OCI-LY3 (cell line): ENCODE measurements around the gene F2.

Experiments
- H2AFZ ChIP-seq: fragments of 200-600, 300-600 bp; shearing (Covaris generic); 2 replicates; pipeline ENCODE4 v1.6.0; 2014; ENCODE audit warnings: antibody characterized with exemption, low read depth, low read length
- H3K27ac ChIP-seq: fragments of 200-600, 300-600 bp; sonication (generic); 2 replicates; pipeline ENCODE4 v1.5.1; 2014; ENCODE audit warnings: mild to moderate bottlenecking, low read length, moderate library complexity, mixed read lengths
- H3K27me3 ChIP-seq: fragments of 200-600, 300-600 bp; sonication (generic); 2 replicates; pipeline ENCODE4 v1.6.1; 2014; ENCODE audit warnings: low read depth, low read length, mixed read lengths
- H3K36me3 ChIP-seq: fragments of 200-600, 300-600 bp; sonication (generic); replicated peaks from 2 replicates; pipeline ENCODE3; 2014; ENCODE audit warnings: low read depth, low read length, mixed read lengths
- H3K4me1 ChIP-seq: fragments of 300-600, 200-600 bp; sonication (generic); 2 replicates; pipeline ENCODE4 v1.6.1; 2014; ENCODE audit warnings: low read length, mixed read lengths
- H3K4me2 ChIP-seq: fragments of 200-600, 300-600 bp; sonication (generic); 2 replicates; pipeline ENCODE4 v1.6.1; 2014; ENCODE audit warnings: low read length, mixed read lengths
- H3K4me3 ChIP-seq: fragments of 300-600, 200-600 bp; sonication (generic); 2 replicates; pipeline ENCODE4 v1.5.1; 2014; ENCODE audit warnings: antibody characterized with exemption, mild to moderate bottlenecking, low read length, moderate library complexity
- H3K79me2 ChIP-seq: fragments of 300-600, 200-600 bp; shearing (Covaris generic); 2 replicates; pipeline ENCODE4 v1.6.1; 2014; ENCODE audit warnings: mild to moderate bottlenecking, low read length, mixed read lengths
- H3K9ac ChIP-seq: fragments of 300-600, 200-600 bp; shearing (Covaris generic); 2 replicates; pipeline ENCODE4 v1.6.0; 2014; ENCODE audit warnings: mild to moderate bottlenecking, low read length, moderate library complexity
- H3K9me3 ChIP-seq: fragments of 200-600, 300-600 bp; shearing (Covaris generic); 2 replicates; pipeline ENCODE4 v1.6.1; 2014; ENCODE audit warnings: low read length, mixed read lengths; ENCODE audit not compliant: insufficient read depth
- H4K20me1 ChIP-seq: fragments of 200-600, 300-600 bp; sonication (generic); 2 replicates; pipeline ENCODE4 v1.6.1; 2016; ENCODE audit warnings: low read length, mixed read lengths; ENCODE audit not compliant: insufficient read depth
- CTCF ChIP-seq: fragments of 200-600, 300-600 bp; sonication (generic); IDR thresholded peaks from 2 replicates; pipeline ENCODE4 v1.5.1; 2014; ENCODE audit warnings: antibody characterized with exemption, low read length, low read depth
- EZH2phosphoT487 ChIP-seq: fragments of 200-600 bp; shearing (Covaris generic); IDR thresholded peaks from 2 replicates; pipeline ENCODE4 v1.6.1; 2018; ENCODE audit warnings: antibody characterized with exemption, mixed run types, low read depth

F2 gene

GRCh38 chr11:46697723-46698122 lies 21.3 kb upstream of the F2 start:
- H3K4me3 ChIP-seq = no peak overlapping the region
- no peak for TF ChIP-seq EZH2phosphoT487
- no peak for TF ChIP-seq CTCF
- no peaks in the 10 kb centered on the region for H3K27me3 ChIP-seq
- H3K9ac ChIP-seq = no peak overlapping the region
- H3K27ac ChIP-seq = no peak overlapping the region
- no peaks in the 10 kb centered on the region for H3K9me3 ChIP-seq
- peaks cover 34% of the 10 kb centered on the region for H3K79me2 ChIP-seq
- 0 out of 2 replicates have a peak, but pooled peaks cover 3% of the 10 kb centered on the region for H4K20me1 ChIP-seq
- no peak overlapping the region for H3K4me2 ChIP-seq
- no peak overlapping the region for H2AFZ ChIP-seq
- peaks cover 7% of the 10 kb centered on the region; the same call in 1 of the 2 replicates for H3K4me1 ChIP-seq
- peaks cover 14% of the 10 kb centered on the region for H3K36me3 ChIP-seq

DNA sequence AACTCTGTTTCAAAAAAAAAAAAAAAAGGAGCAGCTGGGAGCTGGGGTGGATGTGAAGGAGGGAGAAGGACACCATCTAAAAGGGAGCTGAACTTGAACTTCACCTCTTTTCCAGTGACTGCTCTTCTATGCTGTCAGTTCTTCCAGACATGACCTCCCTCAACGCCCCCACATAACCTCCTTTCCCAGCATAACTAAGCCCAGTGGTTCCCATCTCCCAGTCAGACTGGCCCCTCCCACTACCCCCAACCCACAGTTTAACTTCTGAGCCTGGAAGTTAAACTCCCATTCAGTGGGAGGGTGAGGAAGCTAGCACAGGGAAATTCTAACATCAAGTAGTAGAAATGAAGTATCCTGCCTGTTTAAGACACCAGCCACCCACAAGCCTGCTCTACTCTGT lies 20.4 kb upstream of the F2 start:
- TF ChIP-seq EZH2phosphoT487 = no peak
- TF ChIP-seq CTCF = no peak
- Histone ChIP-seq H3K79me2 (peaks cover 39% of the 10 kb centered on the region), H3K27me3 (no peaks in the 10 kb centered on the region), H4K20me1 (0 out of 2 replicates have a peak, but pooled peaks cover 3% of the 10 kb centered on the region), H3K9ac (no peak overlapping the region), H3K4me1 (peaks cover 7% of the 10 kb centered on the region; the same call in 1 of the 2 replicates), H2AFZ (no peak overlapping the region), H3K27ac (no peak overlapping the region), H3K4me3 (no peak overlapping the region), H3K9me3 (no peaks in the 10 kb centered on the region), H3K36me3 (peaks cover 19% of the 10 kb centered on the region), H3K4me2 (no peak overlapping the region)

DNA sequence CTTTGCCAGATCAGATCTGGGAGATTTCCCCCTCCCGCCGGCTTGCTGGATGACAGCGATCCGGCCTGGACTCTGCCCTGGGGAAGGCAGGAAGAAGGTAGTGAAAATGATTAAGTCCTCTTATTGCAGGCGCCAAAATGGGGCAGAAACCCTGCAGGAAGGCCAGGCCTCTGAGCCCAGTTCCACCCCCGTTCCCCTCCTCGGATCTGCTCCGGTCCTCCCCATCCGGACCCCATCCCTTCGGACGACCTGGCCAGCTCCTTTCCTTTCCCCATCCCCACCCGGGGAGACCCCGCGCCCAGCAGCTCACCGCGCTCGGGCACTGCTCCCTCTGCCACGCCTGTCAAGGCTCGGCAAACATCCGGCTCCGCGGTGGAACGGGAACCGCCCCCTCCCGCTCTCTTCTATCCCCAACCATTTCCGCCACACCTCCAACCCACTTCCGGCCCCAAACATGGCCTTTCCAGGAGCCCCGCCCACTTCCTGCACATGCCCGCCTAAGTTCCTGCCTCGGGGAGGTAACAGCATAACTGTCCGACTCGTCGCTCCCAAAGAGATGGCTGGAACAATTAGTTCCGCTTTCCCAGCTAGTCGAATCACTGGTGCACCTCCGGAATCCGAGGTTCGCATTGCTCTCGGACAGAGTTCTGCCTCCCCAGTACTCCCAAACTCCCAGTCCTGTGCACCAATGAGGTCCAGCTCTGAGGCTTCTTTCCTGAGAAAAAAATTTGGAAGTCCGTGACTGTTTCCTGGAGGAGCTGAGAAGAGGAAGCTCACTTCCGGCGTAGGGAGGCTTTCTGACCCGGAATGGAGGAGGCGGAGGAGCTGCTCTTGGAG lies 18.6 kb upstream of the F2 start, which contains the start of the genes ARHGAP1 and ZNF408:
ARHGAP1 (minus strand) TSS at position 379 of the 837 bp plus-strand sequence. CDS start 4,512 bp downstream, outside the sequence.
ZNF408 (plus strand) TSS at position 791 of the 837 bp plus-strand sequence; CDS start at position 808, 17 bp downstream.
- Histone ChIP-seq H3K27ac (peak within 1 kb of the TSS; percentile 78), H3K4me1 (peaks cover 7% of the 10 kb centered on the region; the same call in 1 of the 2 replicates), H2AFZ (peak within 1 kb of the TSS; percentile 90), H3K4me3 (peak within 1 kb of the TSS; percentile 85), H4K20me1 (0 out of 2 replicates have a peak, but pooled peaks cover 3% of the 10 kb centered on the region), H3K4me2 (peak within 1 kb of the TSS; percentile 91), H3K9ac (peak within 1 kb of the TSS; percentile 88), H3K36me3 (peaks cover 25% of the 10 kb centered on the region), H3K79me2 (peaks cover 39% of the 10 kb centered on the region), H3K27me3 (no peaks in the 10 kb centered on the region), H3K9me3 (no peaks in the 10 kb centered on the region)
- no peak for TF ChIP-seq CTCF
- TF ChIP-seq EZH2phosphoT487 = no peak

- 0 out of 2 replicates have a peak, but pooled peaks cover 3% of the 10 kb centered on the region for H4K20me1 ChIP-seq
- H3K36me3 ChIP-seq = peaks cover 31% of the 10 kb centered on the region
- peak overlapping the region; percentile 71 for H3K27ac ChIP-seq
These were observed 17.8 kb upstream of the F2 start for GRCh38 chr11:46701078-46701654.

More at GRCh38 chr11:46701078-46701654, 17.8 kb upstream of the F2 start:
- peak overlapping the region; percentile 88 for H3K9ac ChIP-seq
- H2AFZ ChIP-seq = peak overlapping the region; percentile 90
- peak overlapping the region; percentile 85 for H3K4me3 ChIP-seq
- no peaks in the 10 kb centered on the region for H3K9me3 ChIP-seq
- TF ChIP-seq CTCF (no peak), EZH2phosphoT487 (no peak)
- H3K79me2 ChIP-seq = peaks cover 39% of the 10 kb centered on the region
- H3K4me2 ChIP-seq = peak overlapping the region; percentile 91
- H3K4me1 ChIP-seq = peaks cover 7% of the 10 kb centered on the region; the same call in 1 of the 2 replicates
- H3K27me3 ChIP-seq = no peaks in the 10 kb centered on the region
